Erythroblast (primary cell): ENCODE results near the gene CFAP90.

Source experiments
- GATA1 ChIP-seq: IDR thresholded peaks from 2 replicates; pipeline ENCODE4 v1.6.1; 2011; ENCODE audit warnings: low read depth, mild to moderate bottlenecking, control low read depth, low read length, moderate library complexity
- POLR2A ChIP-seq: IDR thresholded peaks from 2 replicates; pipeline ENCODE4 v1.6.1; 2011; ENCODE audit warnings: mild to moderate bottlenecking, low read length

DNA sequence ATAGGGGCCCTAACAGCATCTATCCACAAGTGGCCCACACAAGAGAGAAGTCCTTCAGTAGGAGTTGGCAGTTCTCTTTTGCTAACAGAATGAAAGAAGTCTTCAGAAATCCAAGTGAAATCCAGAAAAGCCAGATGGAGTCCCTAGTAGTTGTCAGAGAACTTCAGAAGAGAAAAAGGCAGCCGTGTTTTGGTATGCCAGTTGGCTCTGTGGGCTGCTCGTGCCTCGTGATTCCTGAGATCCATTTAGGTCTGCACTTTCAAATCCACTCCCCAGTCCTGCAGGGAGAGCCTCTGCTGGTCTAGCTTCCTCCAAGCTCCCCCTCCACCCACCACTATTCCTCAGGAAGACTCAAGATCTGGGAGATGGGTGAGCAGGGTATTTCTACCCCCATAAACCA is 69.0 kb downstream of the CFAP90 start:
- TF ChIP-seq POLR2A = no peak
- TF ChIP-seq GATA1 = no peak
